ENCODE measurements around the gene SLC1A4. TPM values are rescaled to one million over a fixed set of nuclear protein-coding genes. Genes with fewer than 3 reads are reported as not detected.
"Not testable (repeated sequence)": the region's sequence is repeated elsewhere in the genome, so short reads cannot be mapped to it uniquely, and the experiment has no call there.

SLC1A4 gene
- total RNA-seq, 1 donor: 24.1 TPM

DNA sequence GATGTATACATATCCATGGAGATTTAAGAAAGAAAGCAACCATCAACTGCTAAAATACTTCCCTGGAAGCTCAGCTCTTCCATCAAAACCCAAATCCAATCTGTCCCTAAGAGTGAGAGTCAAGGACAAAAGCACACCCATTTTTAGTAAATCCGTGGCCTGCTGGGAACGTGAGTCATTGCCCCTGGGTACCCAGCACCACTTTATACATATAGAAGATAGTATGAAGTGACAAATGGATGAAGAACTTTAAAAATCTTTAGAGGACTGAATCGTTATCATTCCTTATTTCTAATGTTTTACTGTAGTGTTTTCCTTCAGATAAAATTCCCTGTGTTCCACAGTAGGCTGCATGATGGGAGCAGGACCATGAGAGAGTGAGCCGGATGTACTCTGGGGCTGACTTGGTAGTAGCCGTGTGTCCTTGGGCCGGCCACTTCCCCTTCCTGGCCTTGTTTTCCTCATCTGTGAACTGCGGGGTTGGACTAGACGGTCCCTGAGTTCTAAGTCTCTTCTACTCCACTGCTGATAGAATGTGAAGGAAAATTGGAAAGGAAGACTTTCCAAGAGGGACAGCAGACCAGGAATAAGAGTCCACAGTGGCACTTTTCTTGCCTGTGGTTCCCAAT lies 38.5 kb downstream of the SLC1A4 start:
- peak; percentile 7 for DNase-seq (ENCODE audit: low read depth)
- no peak overlapping the region for H3K4me3 ChIP-seq (ENCODE audit: low read depth, low read length)
- TF ChIP-seq, protein P1, sequence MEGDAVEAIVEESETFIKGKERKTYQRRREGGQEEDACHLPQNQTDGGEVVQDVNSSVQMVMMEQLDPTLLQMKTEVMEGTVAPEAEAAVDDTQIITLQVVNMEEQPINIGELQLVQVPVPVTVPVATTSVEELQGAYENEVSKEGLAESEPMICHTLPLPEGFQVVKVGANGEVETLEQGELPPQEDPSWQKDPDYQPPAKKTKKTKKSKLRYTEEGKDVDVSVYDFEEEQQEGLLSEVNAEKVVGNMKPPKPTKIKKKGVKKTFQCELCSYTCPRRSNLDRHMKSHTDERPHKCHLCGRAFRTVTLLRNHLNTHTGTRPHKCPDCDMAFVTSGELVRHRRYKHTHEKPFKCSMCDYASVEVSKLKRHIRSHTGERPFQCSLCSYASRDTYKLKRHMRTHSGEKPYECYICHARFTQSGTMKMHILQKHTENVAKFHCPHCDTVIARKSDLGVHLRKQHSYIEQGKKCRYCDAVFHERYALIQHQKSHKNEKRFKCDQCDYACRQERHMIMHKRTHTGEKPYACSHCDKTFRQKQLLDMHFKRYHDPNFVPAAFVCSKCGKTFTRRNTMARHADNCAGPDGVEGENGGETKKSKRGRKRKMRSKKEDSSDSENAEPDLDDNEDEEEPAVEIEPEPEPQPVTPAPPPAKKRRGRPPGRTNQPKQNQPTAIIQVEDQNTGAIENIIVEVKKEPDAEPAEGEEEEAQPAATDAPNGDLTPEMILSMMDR (IDR thresholded peaks at IDR 0.05; ENCODE audit: insufficient read depth, low read length): no peak

DNA sequence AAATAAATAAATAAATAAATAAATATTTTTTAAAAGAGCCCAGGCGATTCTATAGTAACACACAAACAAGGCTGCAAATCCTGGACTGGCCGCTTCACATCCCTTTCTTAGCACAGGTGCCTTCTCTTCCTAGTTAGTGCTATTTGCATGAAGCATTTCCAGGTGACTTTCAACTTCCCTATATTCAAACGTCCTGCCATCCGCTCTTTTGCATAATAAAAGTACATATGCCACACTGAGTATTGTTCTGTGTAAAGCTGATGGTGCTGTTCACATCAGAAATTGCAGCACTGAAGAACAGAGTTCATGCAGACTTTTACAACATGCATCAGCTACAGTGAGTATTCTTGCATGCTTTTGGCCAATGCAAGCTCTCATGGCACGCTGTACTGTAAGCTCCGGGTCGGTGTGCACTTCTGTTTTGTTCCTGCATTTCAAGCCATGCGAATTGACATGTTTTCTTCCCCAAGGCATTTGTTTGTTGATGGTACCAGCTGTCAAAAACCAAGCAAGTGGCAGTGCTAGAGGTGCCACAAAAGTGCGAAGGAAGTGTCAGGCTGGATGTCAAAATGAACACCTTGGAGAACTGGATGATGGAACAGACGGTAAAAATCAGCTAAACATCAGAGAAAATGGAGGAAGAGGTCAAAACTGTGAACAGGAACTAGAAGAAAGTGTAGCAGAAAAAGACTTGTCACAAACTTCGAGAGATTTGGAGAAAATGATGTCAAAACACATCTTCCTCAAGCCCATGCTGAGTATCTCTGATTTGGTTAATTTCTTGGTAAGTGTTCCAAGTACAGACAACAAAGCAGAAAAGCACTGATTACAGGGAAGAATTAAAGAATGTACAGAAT lies 41.5 kb downstream of the SLC1A4 start:
- TF ChIP-seq, protein P1 (IDR thresholded peaks at IDR 0.05; ENCODE audit: insufficient read depth, low read length): no peak
- H3K4me3 ChIP-seq (ENCODE audit: low read depth, low read length): no peak overlapping the region
- no peak for DNase-seq (ENCODE audit: low read depth)

DNA sequence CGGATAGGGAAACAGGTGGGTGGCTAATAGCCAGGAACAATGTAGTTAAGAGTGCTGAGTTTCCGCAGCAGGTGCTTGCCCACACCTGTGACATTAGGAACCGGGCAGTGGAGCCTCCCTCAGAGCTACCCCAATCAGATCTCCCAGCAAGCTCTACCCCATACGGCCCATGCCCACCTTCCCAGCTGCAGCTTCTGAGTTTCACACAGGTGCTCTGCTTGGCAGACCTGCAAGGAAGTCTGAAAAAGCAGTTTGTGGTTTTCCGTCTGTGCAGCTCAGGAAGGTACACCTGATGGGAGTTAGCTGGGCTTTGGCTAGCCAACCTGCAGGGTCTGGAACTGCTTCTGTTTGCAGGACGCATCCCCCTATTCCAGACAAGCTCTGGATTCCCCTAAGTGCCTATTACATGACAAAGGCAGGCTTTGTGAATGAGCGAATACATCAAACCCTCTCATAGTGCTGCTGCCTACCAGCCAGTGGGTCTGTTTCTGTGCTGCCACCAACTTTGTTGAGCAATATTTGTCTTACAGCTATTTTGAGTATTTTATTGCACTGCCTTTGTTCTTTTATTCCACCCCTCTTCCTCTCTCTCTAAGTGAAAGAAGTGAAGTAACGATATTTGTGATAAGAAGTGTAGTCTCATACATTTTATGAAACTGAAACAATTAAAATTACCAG lies 42.3 kb downstream of the SLC1A4 start:
- peak; percentile 29 for DNase-seq (ENCODE audit: low read depth)
- TF ChIP-seq, protein P1 (IDR thresholded peaks at IDR 0.05; ENCODE audit: insufficient read depth, low read length): no peak
- H3K4me3 ChIP-seq (ENCODE audit: low read depth, low read length): no peak overlapping the region

DNA sequence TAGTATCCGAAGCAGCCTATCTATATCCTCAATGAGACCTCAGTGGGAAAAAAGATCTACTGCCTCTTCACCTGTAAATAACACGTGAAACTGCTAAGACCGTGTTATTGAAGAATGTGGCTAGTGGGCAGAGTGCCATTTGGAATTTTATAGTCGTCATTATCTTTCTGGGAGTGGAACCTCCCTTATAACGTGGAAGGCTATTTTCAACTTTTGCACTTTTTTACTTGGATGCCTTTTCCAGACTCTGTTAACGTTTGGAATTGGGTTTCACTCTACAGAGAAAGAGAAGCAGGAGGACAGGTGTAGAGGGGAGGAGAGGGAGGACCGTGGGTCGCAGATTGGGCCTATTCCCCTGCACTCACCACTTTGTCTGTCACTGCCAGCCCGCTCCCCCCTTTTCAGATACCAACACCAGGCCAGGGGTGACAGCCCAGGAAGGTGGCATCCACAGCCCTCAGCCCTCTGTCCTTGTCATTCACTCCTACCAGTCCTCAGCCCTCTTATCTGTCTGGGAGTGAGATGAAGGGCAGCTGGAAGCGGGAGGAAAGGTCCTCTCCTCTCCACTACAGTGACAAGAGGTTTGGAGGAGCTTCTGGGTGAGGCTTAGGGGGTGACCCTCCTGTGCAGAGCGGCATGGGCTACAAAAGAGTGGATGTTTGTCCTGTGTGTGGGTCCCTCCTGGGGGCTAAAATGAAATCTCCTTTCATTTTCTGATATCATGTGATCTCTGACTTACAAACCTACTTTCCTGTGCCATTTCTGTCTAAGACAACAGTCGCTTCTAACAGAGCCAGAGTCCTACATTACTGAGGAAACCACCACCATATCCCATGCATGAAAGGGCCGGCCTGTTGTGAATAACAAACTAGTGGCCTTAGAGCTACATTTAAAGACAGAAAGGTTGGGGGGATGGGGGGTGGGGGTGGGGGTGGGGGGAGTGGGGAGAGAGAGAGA lies 43.1 kb downstream of the SLC1A4 start:
- peak; percentile 34 for DNase-seq (ENCODE audit: low read depth)
- H3K4me3 ChIP-seq (ENCODE audit: low read depth, low read length): no peak overlapping the region

DNA sequence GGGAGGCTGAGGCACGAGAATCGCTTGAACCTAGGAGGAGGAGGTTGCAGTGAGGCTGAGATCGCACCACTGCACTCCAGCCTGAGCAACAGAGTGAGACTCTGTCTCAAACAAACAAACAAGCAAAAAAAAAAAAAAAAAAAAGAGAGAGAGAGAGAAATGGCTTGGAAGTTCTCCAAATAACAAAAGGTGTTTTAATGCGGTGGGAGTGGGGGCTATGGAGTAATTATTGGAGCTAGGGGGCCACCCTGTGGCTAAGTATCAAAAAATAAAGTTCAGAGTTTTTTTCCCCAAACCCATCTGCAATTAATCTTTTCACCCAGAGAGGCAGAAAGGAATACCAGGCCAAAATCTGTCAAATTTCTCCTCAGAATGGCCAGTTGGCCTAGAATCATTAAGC lies 44.0 kb downstream of the SLC1A4 start:
- no peak overlapping the region for H3K4me3 ChIP-seq (ENCODE audit: low read depth, low read length)
- TF ChIP-seq, protein P1 (IDR thresholded peaks at IDR 0.05; ENCODE audit: insufficient read depth, low read length): no peak
- peak; percentile 16 for DNase-seq (ENCODE audit: low read depth)

More for the DNA sequence above, 43.1 kb downstream of the SLC1A4 start:
- TF ChIP-seq, protein P1 (IDR thresholded peaks at IDR 0.05; ENCODE audit: insufficient read depth, low read length): no peak

DNA sequence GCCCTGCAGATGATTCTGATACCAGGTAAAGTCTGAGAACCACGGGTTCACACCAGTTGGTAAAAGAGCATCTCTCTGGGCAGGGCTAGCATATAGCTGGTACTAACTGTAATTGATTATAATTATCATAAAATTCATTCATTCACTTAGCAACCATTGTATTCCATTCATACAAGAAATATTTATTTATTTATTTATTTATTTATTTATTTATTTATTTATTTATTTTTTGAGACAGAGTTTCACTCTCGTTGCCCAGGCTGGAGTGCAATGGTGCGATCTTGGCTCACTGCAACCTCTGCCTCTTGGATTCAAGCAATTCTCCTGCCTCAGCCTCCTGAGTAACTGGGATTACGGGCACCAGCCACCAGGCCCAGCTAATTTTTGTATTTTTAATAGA lies 44.5 kb downstream of the SLC1A4 start:
- not testable (repeated sequence) for H3K4me3 ChIP-seq (ENCODE audit: low read depth, low read length); DNase-seq (ENCODE audit: low read depth)

Measured in fibroblast of the aortic adventitia (primary cell).